GM18517 (cell line): ENCODE results near the gene LOXHD1.

Source experiments
- ATAC-seq: cut with Tn5 transposase; IDR thresholded peaks from one replicate; pipeline ENCODE4 v1.9.1; 2021; ENCODE audit warnings: mild to moderate bottlenecking, moderate library complexity; ENCODE audit not compliant: unreplicated experiment

Gene LOXHD1

GRCh38 chr18:46575851-46576250 lies 81.2 kb downstream of the LOXHD1 start:
- no peak for ATAC-seq

GRCh38 chr18:46574743-46575115 lies 82.3 kb downstream of the LOXHD1 start:
- no peak for ATAC-seq

GRCh38 chr18:46574000-46574742 lies 82.8 kb downstream of the LOXHD1 start:
- ATAC-seq, result no peak

GRCh38 chr18:46573156-46573555 lies 83.9 kb downstream of the LOXHD1 start:
- ATAC-seq, result no peak

- no peak for ATAC-seq
These were observed 85.3 kb downstream of the LOXHD1 start for GRCh38 chr18:46571756-46572155.

- no peak for ATAC-seq
These were observed 86.4 kb downstream of the LOXHD1 start for GRCh38 chr18:46570666-46571065.

GRCh38 chr18:46570134-46570533 lies 86.9 kb downstream of the LOXHD1 start:
- ATAC-seq, result no peak

- no peak for ATAC-seq
These were observed 87.8 kb downstream of the LOXHD1 start for GRCh38 chr18:46569211-46569610.

GRCh38 chr18:46567196-46567595 lies 89.8 kb downstream of the LOXHD1 start:
- no peak for ATAC-seq

GRCh38 chr18:46566111-46566510 lies 90.9 kb downstream of the LOXHD1 start:
- no peak for ATAC-seq

- no peak for ATAC-seq
These were observed 91.8 kb downstream of the LOXHD1 start for GRCh38 chr18:46565256-46565655.

- no peak for ATAC-seq
These were observed 93.7 kb downstream of the LOXHD1 start for GRCh38 chr18:46563317-46563716.

GRCh38 chr18:46562674-46563192 lies 94.3 kb downstream of the LOXHD1 start:
- ATAC-seq, result no peak

- no peak for ATAC-seq
These were observed 96.4 kb downstream of the LOXHD1 start for GRCh38 chr18:46560671-46561045.

GRCh38 chr18:46559946-46560670 lies 96.9 kb downstream of the LOXHD1 start:
- no peak for ATAC-seq

- ATAC-seq, result no peak
These were observed 97.7 kb downstream of the LOXHD1 start for GRCh38 chr18:46559296-46559695.

- ATAC-seq, result no peak
These were observed 100.3 kb downstream of the LOXHD1 start for GRCh38 chr18:46556590-46557206.

GRCh38 chr18:46555724-46556123 lies 101.3 kb downstream of the LOXHD1 start:
- no peak for ATAC-seq

- ATAC-seq, result no peak
These were observed 101.8 kb downstream of the LOXHD1 start for GRCh38 chr18:46555213-46555612.

GRCh38 chr18:46554406-46555080 lies 102.5 kb downstream of the LOXHD1 start:
- no peak for ATAC-seq

- ATAC-seq, result no peak
These were observed 106.4 kb downstream of the LOXHD1 start for GRCh38 chr18:46550609-46551008.
